ENCODE results near the gene ESRRB.
A peak's percentile ranks its signal among the peaks of the same experiment; 100 is the strongest.

Gene ESRRB

DNA sequence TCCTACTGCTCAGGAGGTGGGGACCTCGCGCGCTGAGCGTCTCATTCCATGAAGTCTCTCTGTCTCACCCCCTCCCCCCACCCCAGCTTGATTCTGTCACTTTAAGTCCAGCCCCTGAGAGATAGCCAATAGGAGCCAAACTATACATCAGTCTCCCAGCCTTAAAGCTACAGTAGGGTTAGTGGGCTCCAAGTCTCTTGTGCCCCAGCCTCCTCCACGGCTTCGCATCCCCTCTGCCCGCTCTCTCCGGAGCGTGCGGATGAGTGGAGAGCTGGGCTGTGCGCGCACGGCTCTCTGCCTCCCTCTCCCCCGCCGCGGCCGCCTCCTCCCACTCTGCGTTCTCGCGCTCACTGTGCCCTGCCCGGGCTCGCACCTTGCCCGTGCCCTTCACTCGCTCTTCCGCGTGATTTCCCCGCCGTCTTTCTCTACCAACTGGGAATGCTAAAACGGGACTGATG, at the start of gene ESRRB:
Gene ESRRB, plus strand, starts transcription at position 191 of the 458 bp plus-strand sequence. Its CDS starts 265 bp downstream, at position 456.
- DNase-seq, result peak; percentile 48

- no peak for DNase-seq
Measured at GRCh38 chr14:76326918-76327689, 48.8 kb upstream of the ESRRB start.

DNA sequence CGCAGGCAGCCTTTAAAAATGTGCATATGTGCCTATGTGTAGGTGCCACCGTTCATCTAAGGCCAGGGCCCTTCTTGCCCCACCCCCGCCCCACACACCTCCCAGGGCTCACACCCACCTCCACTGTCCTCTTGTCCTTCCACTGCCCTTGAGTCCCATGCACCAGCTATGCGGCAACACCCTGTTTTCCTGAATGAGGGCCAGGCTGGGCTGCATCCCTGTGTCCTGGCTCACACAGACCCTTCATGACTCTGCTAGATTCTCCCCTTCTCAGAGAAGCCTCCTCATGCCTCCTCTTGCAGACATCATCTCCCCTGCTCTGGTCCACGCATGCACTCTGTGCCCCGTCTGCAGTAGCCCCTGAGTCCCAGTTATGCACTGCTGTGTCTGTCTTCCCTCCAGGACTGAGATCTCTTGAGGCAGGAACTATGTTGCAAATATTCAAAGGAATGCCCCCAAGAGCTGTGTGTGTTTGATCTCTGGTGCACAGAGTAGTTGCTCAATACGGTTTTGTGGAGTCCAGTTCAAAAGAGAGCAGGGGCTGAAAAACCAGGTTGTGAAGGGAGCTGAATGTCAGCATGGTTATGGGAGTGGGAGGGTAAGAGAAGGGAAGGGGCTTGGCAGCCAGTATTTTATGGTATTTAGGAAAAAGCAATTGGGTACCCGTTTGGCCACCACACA, 47.3 kb upstream of the ESRRB start:
- no peak for DNase-seq

DNA sequence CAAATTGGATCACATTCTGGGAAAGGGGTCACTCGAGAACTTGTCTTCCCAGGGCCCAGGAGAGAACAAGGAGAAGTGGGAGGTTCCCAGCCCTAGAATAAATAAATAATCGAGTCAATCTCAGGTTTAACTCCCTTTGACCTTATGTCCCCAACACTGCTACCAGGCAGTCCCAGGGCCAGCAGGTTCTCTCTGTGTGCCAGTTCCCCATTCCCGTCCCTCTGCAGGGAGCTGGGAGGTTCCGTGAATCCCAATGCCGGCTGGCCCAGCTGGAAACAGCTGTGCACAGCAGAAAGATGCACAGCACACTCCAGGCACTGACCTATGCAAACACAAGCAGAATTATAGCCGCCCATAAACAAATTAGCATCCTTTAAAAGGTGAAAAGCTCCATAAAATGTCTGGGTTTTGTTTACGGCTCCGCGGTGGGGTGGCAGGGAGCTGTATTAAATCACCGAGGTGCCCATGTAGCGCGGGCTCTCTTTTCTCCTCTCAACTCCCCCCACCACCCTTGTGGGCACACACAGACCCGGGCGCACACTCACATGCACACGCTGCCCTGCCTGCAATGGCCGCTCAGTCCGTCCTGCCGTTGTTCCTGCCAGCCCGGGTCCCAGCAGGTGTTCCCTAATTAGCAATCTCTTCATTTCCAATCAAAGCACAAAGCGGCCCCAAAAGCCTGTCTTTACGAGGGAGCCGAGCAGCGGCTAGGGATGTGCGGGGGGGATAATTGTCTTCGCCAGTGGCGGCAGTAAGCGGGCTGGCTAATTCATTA, 46.6 kb upstream of the ESRRB start:
- DNase-seq, result peak; percentile 63

DNA sequence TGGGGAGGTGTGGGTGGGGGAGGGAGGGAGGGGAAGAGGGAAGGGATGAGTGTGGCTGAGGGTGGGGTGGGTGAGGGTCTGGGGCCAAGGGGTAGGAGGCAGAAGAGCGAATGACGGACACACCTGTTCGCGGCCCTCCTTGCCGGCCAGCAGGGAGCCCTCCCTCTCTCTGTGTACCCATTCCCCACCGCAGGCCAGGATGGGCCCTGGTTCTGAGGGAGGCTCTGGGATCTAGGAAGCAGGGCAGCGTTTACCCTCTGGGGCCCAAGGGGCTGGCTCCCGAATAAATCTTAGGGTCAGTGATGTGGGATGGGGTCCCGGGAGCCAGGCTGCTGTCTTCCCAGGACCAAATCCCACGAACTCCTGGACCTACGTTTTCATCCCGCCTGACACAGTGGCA, 46.0 kb upstream of the ESRRB start:
- no peak for DNase-seq

GRCh38 chr14:76330411-76331327, 45.3 kb upstream of the ESRRB start:
- no peak for DNase-seq

- DNase-seq, result no peak
Measured at GRCh38 chr14:76331328-76332011, 44.5 kb upstream of the ESRRB start.

DNA sequence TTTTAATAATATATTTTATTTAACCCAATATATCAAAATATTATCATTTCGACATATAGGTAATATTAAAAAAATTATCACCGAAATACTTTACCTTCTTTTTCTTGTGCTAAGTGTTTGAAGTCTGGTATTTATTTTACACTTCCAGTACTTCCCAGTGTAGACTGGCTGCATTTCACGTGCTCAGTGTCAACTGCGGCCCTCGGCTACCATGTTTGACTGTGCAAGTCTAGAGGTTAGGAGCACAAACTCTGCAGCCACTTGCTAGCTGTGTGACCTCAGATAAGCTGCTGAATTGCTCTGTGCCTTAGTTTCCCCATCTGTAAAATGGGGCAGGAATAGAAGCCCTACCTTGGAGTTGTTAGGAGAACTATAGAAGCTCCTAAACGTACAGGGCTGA, 42.3 kb upstream of the ESRRB start:
- DNase-seq, result no peak

- DNase-seq, result no peak
Measured at GRCh38 chr14:76334316-76334715, 41.6 kb upstream of the ESRRB start.

DNA sequence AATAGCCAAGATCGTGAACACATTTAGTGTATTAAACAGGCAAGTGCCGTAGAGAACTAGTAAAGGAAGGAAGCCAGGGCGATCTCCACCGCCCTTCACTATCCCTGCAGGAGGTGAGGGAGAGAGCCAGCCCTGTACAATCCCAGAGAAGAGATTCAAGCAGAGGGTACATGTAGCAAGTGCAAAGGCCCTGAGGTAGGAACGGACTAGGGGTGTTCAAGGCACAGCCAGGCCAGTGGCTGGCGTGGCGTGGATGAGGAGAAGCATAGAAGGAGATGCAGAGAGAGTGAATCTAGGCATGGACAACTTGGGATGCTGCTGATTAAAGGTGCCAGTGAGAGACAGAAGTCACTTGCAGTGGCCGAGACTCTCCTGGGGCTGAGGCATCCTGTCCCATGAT, 39.1 kb upstream of the ESRRB start:
- no peak for DNase-seq

DNA sequence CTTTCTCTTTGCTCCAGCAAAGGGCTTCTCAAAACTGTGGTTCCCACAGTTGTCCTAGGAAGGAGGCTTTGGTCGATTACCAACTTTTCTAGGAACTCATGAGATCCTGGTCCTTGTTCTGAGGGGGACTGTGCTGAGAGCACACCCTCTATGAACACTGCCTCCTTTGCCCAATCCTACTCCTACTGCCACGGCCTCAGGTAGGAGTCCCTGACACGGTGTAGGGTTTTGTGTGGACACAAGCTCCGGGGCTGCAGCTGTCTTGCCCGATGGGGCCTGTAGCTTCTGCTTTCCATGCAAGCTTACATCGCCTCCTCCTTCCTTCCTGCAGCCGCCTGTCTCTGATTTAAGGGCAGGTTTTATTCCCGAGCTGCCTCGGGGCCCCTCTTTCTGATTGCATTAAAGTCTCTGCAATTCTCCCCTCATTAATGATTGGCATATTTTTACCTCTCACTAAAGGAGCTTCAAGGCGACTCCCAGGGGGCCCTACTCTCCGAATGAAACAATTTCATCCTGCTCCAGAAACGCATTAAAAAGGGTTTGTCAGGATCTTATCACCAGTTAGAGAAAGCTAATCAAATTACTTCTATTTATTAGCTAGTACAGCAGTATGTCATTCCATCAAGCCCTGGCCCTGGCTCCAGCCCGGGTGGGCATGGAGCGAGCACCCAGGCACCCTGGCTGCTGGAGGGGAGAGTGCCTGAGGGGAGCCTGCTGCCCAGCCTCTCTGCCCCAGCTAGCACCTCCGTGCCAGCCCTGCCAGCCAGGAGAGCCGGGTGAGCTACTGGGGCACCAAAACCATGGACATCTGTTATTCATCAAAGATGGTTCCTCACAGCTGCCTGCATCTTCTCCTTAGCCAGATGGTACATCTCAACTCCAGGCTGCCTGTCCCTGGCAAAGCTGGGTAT, 38.0 kb upstream of the ESRRB start:
- no peak for DNase-seq

GRCh38 chr14:76339728-76340615, 36.0 kb upstream of the ESRRB start:
- DNase-seq, result no peak

GRCh38 chr14:76343386-76343785, 32.6 kb upstream of the ESRRB start:
- DNase-seq, result no peak

DNA sequence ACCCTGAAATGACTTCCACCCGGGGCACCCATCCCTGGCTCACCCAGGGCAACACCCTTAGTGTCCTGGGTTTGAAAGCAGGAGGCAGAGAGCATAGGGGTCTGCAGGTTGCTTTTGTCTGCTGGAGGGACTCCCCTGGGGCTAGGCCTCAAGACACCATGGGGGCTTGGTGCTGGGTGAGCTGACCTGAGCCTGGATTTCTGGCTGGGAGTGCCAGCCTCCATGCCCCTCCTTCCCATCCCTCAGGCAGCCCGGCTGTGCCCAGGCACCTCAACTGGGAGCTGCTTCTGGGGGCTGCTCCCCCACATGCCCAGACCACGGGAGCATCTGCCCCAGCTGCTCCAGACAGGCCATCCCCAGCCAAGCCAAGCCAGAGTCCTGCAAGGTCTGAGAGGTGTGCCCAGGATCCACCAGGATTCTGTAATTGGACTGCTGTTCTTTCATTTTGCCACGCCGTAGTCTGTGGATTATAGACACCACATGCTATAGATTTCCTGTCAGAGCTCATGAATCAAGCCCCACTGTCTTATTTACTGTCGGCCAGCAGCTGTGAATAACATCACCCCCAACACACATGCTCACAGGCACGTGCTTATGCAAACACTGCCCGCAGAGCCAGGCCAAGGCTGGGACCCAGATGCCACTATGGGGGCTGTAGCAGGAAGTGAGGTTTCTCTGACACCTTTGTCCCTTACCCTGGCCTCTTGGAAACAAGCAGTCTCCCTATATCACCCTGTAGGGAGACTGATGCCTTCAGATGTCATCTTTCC, 29.4 kb upstream of the ESRRB start:
- DNase-seq, result no peak

GRCh38 chr14:76348898-76349297, 27.0 kb upstream of the ESRRB start:
- DNase-seq, result no peak

- DNase-seq, result no peak
Measured at GRCh38 chr14:76349993-76350392, 25.9 kb upstream of the ESRRB start.

GRCh38 chr14:76350671-76351070, 25.3 kb upstream of the ESRRB start:
- DNase-seq, result no peak

DNA sequence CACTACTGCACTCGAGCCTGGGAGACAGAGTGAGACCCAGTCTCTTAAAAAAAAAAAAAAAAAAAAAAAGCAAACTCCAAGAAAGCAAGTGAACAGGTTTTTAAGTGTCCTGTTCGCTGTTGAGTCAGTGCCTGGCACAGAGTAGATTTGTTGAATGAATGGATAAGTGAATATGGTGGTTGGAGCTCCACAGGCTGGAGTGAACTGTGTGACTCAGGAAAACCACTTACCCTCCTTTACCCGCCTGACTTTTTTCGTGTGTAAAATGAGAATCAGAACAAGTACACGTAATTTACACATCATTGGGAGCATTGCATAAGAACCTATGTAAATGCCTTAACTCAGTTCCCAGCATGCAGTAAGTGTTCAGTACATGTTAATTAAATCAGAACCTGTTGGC, 24.0 kb upstream of the ESRRB start:
- no peak for DNase-seq
